Progenitor cell of endocrine pancreas (in vitro differentiated cells): ENCODE results near the gene ALPI. TPM values are rescaled to one million over a fixed set of nuclear protein-coding genes. Genes with fewer than 3 reads are reported as not detected.

ENCODE experiments used
- DNase-seq: peaks from one replicate; pipeline ENCODE4 v3.0.0; 2021; ENCODE audit warnings: low spot score; ENCODE audit not compliant: unreplicated experiment
- H3K27ac Mint-ChIP-seq: 2 replicates; pipeline ENCODE4 v1.8.0; 2021; ENCODE audit warnings: mild to moderate bottlenecking, moderate library complexity, mixed read lengths
- H3K27me3 Mint-ChIP-seq: 2 replicates; pipeline ENCODE4 v1.8.0; 2021; ENCODE audit warnings: mixed read lengths
- H3K36me3 Mint-ChIP-seq: 2 replicates; pipeline ENCODE4 v1.8.0; 2022; ENCODE audit warnings: mixed read lengths; ENCODE audit not compliant: insufficient read depth
- H3K4me1 Mint-ChIP-seq: 2 replicates; pipeline ENCODE4 v1.8.0; 2021; ENCODE audit warnings: low read depth, mixed read lengths
- H3K4me3 Mint-ChIP-seq: 2 replicates; pipeline ENCODE4 v1.8.0; 2021; ENCODE audit warnings: low read depth, mild to moderate bottlenecking, moderate library complexity, mixed read lengths
- H3K9me3 Mint-ChIP-seq: 2 replicates; pipeline ENCODE4 v1.8.0; 2021; ENCODE audit warnings: low read depth, mixed read lengths
- total RNA-seq: library from RNA; stranded (reverse); gene quantifications from 2 replicates; pipeline ENCODE4 v1.2.1, GENCODE V29; 2021
- TF ChIP-seq, protein P1 (sequence below): fragments of 200-600 bp; sonication (generic); IDR thresholded peaks from one replicate; pipeline ENCODE4 v1.5.0; 2021; ENCODE audit warnings: antibody characterized with exemption, mild to moderate bottlenecking; ENCODE audit not compliant: unreplicated experiment

The ALPI gene
- total RNA-seq, 1 donor from 2014 or later: not detected

DNA sequence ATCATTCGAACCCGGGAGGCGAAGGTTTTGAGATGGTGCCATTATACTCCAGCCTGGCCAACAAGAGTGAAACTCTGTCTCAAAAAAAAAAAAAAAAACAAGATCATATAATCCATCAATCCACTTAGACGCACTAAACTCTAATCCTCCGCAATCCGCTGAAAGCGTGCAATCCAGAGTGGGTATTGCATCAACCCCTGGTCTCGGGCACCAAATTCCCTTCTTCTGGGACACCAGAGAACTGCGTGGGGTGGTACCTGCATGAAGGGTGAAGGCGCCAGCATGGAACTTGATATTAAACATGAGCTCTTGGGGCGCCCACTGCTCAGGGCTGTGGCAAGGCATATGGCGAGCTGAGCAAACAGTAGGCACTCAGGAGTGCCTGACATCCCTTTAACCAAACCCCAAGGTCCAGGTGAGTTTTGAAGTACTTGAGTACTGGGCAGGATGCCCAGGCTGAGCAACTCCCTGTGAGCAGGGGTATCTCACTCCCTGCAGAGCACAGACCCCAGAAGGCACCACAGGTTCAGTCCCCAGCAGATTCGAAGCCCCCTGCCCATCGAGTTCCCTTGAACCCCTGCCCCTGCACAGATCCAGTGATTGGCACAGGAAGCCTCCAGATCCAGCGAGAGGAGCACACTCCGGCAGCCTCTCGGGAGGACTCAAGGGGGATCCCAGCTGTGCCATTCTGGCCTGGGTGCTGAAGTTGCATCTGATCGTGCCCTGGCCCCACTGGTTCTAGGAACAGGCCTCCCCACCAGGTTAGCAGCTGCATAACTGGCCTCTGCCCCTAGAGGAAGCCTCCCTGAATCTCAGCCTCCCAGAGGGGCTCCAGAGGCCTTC is 8.0 kb downstream of the ALPI start:
- Mint-ChIP-seq H3K9me3 (no peaks in the 10 kb centered on the region), H3K4me3 (no peak overlapping the region), H3K27ac (no peak overlapping the region), H3K27me3 (peaks cover 34% of the 10 kb centered on the region), H3K36me3 (no peaks in the 10 kb centered on the region), H3K4me1 (no peaks in the 10 kb centered on the region)
- TF ChIP-seq, protein P1, sequence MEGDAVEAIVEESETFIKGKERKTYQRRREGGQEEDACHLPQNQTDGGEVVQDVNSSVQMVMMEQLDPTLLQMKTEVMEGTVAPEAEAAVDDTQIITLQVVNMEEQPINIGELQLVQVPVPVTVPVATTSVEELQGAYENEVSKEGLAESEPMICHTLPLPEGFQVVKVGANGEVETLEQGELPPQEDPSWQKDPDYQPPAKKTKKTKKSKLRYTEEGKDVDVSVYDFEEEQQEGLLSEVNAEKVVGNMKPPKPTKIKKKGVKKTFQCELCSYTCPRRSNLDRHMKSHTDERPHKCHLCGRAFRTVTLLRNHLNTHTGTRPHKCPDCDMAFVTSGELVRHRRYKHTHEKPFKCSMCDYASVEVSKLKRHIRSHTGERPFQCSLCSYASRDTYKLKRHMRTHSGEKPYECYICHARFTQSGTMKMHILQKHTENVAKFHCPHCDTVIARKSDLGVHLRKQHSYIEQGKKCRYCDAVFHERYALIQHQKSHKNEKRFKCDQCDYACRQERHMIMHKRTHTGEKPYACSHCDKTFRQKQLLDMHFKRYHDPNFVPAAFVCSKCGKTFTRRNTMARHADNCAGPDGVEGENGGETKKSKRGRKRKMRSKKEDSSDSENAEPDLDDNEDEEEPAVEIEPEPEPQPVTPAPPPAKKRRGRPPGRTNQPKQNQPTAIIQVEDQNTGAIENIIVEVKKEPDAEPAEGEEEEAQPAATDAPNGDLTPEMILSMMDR: no peak
- DNase-seq: no peak

DNA sequence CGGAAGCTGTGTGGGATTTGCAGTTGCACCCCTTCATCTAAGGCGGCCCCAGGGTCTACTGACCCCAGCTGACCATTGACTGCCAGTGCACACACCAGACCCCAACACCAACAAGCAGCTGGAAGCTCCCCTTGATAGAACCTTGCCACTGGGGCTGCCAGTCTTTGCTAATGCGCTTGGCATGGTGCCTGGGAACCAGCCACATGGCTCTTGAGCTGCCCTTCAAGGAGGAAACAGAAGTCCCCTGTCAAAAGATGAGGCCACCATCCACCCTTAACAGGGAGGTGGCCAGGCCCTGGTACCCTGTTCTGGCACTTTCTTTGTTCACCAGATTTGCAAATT is 8.6 kb downstream of the ALPI start:
- TF ChIP-seq, protein P1: no peak
- H3K27ac Mint-ChIP-seq: no peak overlapping the region
- no peaks in the 10 kb centered on the region for H3K9me3 Mint-ChIP-seq
- no peak overlapping the region for H3K4me3 Mint-ChIP-seq
- DNase-seq: no peak
- peaks cover 40% of the 10 kb centered on the region for H3K27me3 Mint-ChIP-seq
- no peaks in the 10 kb centered on the region for H3K36me3 Mint-ChIP-seq
- no peaks in the 10 kb centered on the region for H3K4me1 Mint-ChIP-seq

DNA sequence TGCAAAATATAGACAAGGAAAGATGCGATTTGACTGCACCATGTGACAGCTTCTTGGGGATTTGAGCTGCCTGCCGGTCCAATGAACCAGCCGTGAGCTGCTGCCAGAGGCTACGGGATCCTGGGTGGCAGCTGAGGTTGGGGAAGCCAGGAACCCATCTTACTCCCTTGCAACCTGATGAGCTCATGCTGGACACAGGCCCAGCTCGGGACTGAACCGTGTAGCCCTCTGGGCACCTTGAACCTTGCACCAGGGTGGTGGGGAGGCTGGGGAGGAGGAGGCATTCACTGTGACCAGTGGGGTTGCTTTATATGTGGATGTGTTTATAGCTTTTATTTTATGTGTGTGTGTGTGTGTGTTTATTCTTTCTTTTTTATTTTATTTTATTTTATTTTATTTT is 9.1 kb downstream of the ALPI start:
- DNase-seq: no peak
- no peak overlapping the region for H3K27ac Mint-ChIP-seq
- H3K4me1 Mint-ChIP-seq: no peaks in the 10 kb centered on the region
- H3K4me3 Mint-ChIP-seq: no peak overlapping the region
- no peaks in the 10 kb centered on the region for H3K9me3 Mint-ChIP-seq
- TF ChIP-seq, protein P1: no peak
- H3K27me3 Mint-ChIP-seq: peaks cover 40% of the 10 kb centered on the region
- H3K36me3 Mint-ChIP-seq: no peaks in the 10 kb centered on the region

DNA sequence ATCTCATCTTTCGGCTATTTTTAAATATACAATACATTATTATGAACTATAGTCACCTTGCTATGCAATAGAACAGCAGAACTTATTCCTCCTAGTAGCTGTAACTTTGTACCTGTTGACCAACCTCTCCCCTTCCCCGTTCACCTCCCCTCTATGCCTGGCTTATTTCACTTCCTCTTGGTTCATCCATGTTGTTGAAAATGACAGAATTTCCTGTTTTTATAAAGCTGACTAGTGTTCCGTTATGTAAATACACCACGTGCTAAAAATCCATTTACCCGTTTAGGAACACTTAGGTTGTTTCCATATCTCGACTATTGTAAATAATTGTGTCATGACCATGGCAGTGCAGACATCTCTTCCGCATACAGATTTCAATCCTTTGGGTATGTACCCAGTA is 10.3 kb downstream of the ALPI start:
- Mint-ChIP-seq H3K4me3 (no peak overlapping the region), H3K27ac (no peak overlapping the region), H3K36me3 (no peaks in the 10 kb centered on the region), H3K9me3 (no peaks in the 10 kb centered on the region), H3K4me1 (no peaks in the 10 kb centered on the region), H3K27me3 (peaks cover 44% of the 10 kb centered on the region)
- no peak for DNase-seq
- TF ChIP-seq, protein P1: no peak

DNA sequence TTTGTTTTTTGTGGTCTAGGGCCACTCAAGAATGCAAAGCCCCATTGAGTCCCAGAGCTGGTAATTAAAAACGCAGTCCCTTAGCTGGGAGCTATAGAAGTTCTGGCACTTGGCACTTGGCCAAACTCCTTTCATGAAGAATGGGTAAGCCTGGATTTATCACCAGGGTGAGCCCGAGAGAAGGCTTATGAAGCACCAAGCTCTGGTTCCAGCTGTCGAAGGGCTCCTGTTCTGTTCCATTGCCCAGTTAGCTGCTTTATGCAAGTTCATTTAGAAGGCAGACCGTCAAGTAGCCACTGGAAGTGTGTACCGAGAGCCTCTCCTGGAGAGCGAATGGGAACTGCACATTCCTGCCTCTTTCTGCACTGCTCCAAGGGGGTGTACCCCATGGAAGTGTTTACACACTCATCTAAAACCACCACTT is 17.5 kb downstream of the ALPI start:
- Mint-ChIP-seq H3K27me3 (peaks cover 58% of the 10 kb centered on the region), H3K36me3 (no peaks in the 10 kb centered on the region), H3K27ac (no peak overlapping the region), H3K4me1 (no peaks in the 10 kb centered on the region), H3K9me3 (peaks cover 6% of the 10 kb centered on the region), H3K4me3 (no peak overlapping the region)
- TF ChIP-seq, protein P1: no peak
- DNase-seq: no peak
